AG04450 (cell line): ENCODE measurements around the gene THEM5. TPM values are rescaled to one million over a fixed set of nuclear protein-coding genes. Genes with fewer than 3 reads are reported as not detected.

Source experiments
- CTCF ChIA-PET: fragments of 300-600, 350-600 bp; formaldehyde crosslinking; extraction: SDS; loops from one replicate; lab custom pipeline; 2022; ENCODE audit warnings: antibody characterized with exemption, inconsistent platforms; lab: Charles Lee
- POLR2A ChIA-PET: fragments of 350-600 bp; formaldehyde crosslinking; extraction: SDS; loops from one replicate; lab custom pipeline; 2021; ENCODE audit warnings: antibody characterized with exemption, inconsistent platforms; lab: Yijun Ruan, JAX
- DNase-seq: peaks from one replicate; pipeline ENCODE4 v3.0.0-alpha.2; 2011; ENCODE audit warnings: low read depth, low spot score
- H3K27ac ChIP-seq: one replicate; pipeline ENCODE4 v1.5.1; 2012; ENCODE audit warnings: low read depth, low read length, control low read depth
- H3K27me3 ChIP-seq: one replicate; pipeline ENCODE4 v1.6.0; 2012; ENCODE audit warnings: low read length; ENCODE audit not compliant: control insufficient read depth, insufficient read depth
- H3K4me3 ChIP-seq: 2 replicates; pipeline ENCODE4 v1.5.1; 2011; ENCODE audit warnings: mild to moderate bottlenecking, low read depth, low read length, control low read depth
- H3K9me3 ChIP-seq: 2 replicates; pipeline ENCODE4 v1.5.1; 2012; ENCODE audit warnings: low read length; ENCODE audit not compliant: control insufficient read depth, insufficient read depth
- CTCF ChIP-seq: IDR thresholded peaks from 2 replicates; pipeline ENCODE4 v1.5.1; 2011; ENCODE audit warnings: low read depth, low read length, control low read depth, inconsistent platforms
- polyA plus RNA-seq: library from polyadenylated mRNA; depleted of rRNA; stranded (reverse); fragments of >200 nt; gene quantifications from 2 replicates; pipeline ENCODE4 v1.2.3, GENCODE V29; 2011

THEM5 gene
- polyA plus RNA-seq, 1 experiment = not detected

GRCh38 chr1:151854658-151855057 is 1.1 kb upstream of the THEM5 start:
- no peak for TF ChIP-seq CTCF
- Histone ChIP-seq H3K9me3 (no peaks in the 10 kb centered on the region), H3K27me3 (peaks cover 47% of the 10 kb centered on the region), H3K27ac (no peak overlapping the region), H3K4me3 (no peak overlapping the region)
- DNase-seq = no peak
- ChIA-PET CTCF (no interaction called here), POLR2A (no interaction called here)

GRCh38 chr1:151852733-151853132 is 779 bp downstream of the THEM5 start:
- no peaks in the 10 kb centered on the region for H3K9me3 ChIP-seq
- H3K27me3 ChIP-seq = peaks cover 54% of the 10 kb centered on the region
- TF ChIP-seq CTCF = no peak
- H3K27ac ChIP-seq = no peak overlapping the region
- ChIA-PET POLR2A (no interaction called here), CTCF (interaction anchor here (0.8 to 1.0 kb wide), 2 partner anchors 29 to 149 kb away, joined by 3 to 4 read pairs; no protein-coding TSS in a partner anchor)
- no peak for DNase-seq
- no peak overlapping the region for H3K4me3 ChIP-seq

GRCh38 chr1:151851886-151852285 is 1.6 kb downstream of the THEM5 start:
- CTCF ChIA-PET = interaction anchor here (1.0 kb wide), 1 partner anchor 150 kb away, joined by 4 read pairs; no protein-coding TSS in a partner anchor
- Histone ChIP-seq H3K27me3 (peaks cover 50% of the 10 kb centered on the region), H3K9me3 (no peaks in the 10 kb centered on the region), H3K27ac (no peak overlapping the region), H3K4me3 (no peak overlapping the region)
- no peak for DNase-seq
- POLR2A ChIA-PET = interaction anchor here (0.5 kb wide), 1 partner anchor 57 kb away, joined by 3 read pairs; the partner anchor contains the start of gene THEM4
- TF ChIP-seq CTCF = no peak

DNA sequence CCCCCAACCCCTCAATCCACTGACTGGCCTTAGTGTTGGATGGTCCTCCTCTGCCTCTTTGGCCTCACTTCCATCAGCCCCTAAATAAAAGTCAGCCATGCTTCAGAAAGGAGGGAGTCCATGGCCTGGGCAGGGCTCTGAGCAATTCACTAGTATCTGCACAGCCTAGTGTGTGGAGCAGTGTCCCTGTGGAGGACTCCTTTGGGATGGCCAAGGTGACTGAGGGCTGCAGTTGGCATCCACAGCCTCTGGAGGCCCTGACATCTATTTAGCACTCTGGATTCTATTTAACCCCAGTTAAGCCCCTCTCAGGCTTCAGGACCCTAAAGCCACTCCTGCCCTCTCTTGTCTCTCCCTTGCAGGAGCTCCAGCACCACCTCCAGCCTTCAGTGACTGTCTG is 3.6 kb downstream of the THEM5 start:
- ChIA-PET POLR2A (no interaction called here), CTCF (no interaction called here)
- H3K27ac ChIP-seq = no peak overlapping the region
- DNase-seq = no peak
- no peak overlapping the region for H3K4me3 ChIP-seq
- H3K27me3 ChIP-seq = peaks cover 50% of the 10 kb centered on the region
- no peaks in the 10 kb centered on the region for H3K9me3 ChIP-seq
- no peak for TF ChIP-seq CTCF

GRCh38 chr1:151849126-151849525 is 4.4 kb downstream of the THEM5 start:
- POLR2A ChIA-PET = no interaction called here
- peaks cover 57% of the 10 kb centered on the region for H3K27me3 ChIP-seq
- DNase-seq = no peak
- CTCF ChIA-PET = interaction anchor here (1.6 kb wide), 1 partner anchor 9 kb away, joined by 4 read pairs; no protein-coding TSS in a partner anchor
- no peak for TF ChIP-seq CTCF
- H3K27ac ChIP-seq = no peak overlapping the region
- no peaks in the 10 kb centered on the region for H3K9me3 ChIP-seq
- no peak overlapping the region for H3K4me3 ChIP-seq
